ENCODE data around the gene WNK1.

- TF ChIP-seq CTCF (IDR thresholded peaks at IDR 0.05) = no peak
- no peak for TF ChIP-seq POLR2AphosphoS5 (IDR thresholded peaks at IDR 0.05)
Observed at GRCh38 chr12:909861-910260, 157.5 kb downstream of the WNK1 start.
